Naive thymus-derived CD4-positive, alpha-beta T cell (primary cell): Measurements from ENCODE around the gene SYNDIG1. TPM values are rescaled to one million over a fixed set of nuclear protein-coding genes. Genes with fewer than 3 reads are reported as not detected.

Experiments used
- ATAC-seq: fragments of 150-1000 bp; cut with Tn5 transposase; 2 replicates; pipeline ENCODE4 v1.10.0; 2021; ENCODE audit warnings: mild to moderate bottlenecking, moderate library complexity
- CTCF ChIA-PET: fragments of 350-600 bp; sonication (Branson Sonifier 250); formaldehyde crosslinking; loops from one replicate; lab custom pipeline; 2021; ENCODE audit warnings: antibody characterized with exemption; lab: Charles Lee
- POLR2A ChIA-PET: fragments of 350-600 bp; sonication (Branson Sonifier 250); formaldehyde crosslinking; loops from one replicate; lab custom pipeline; 2021; ENCODE audit warnings: antibody characterized with exemption, inconsistent platforms; lab: Charles Lee
- DNase-seq, 9 donors: peaks; one replicate each; pipeline versions ENCODE4 v3.0.0 to v3.0.0-alpha.2; 2020 to 2022; ENCODE audit warnings: mixed read lengths in 1 of 9
- H3K27ac ChIP-seq: one replicate; pipeline ENCODE4 v1.7.0; 2013; ENCODE audit warnings: mild to moderate bottlenecking, low read depth, low read length, moderate library complexity
- H3K27me3 ChIP-seq, 2 donors: one replicate each; pipeline ENCODE4 v1.7.0; 2013; ENCODE audit warnings: low read length in 2 of 2, mild to moderate bottlenecking in 2 of 2, moderate library complexity in 2 of 2; ENCODE audit not compliant: control insufficient read depth in 2 of 2, insufficient read depth in 2 of 2
- H3K36me3 ChIP-seq, 3 experiments: 1 replicate in 2 of 3; 2 replicates in 1 of 3; pipeline ENCODE4 v1.7.0; 2013; ENCODE audit warnings: low read length in 3 of 3, mild to moderate bottlenecking in 3 of 3, moderate library complexity in 1 of 3; ENCODE audit not compliant: insufficient read depth in 3 of 3, control insufficient read depth in 2 of 3
- H3K4me1 ChIP-seq, 2 donors: one replicate each; pipeline ENCODE4 v1.7.0; 2013; ENCODE audit warnings: low read length in 2 of 2, mild to moderate bottlenecking in 2 of 2, moderate library complexity in 1 of 2; ENCODE audit not compliant: control insufficient read depth in 2 of 2, insufficient read depth in 2 of 2
- H3K4me3 ChIP-seq: 2 replicates; pipeline ENCODE4 v1.7.0; 2013; ENCODE audit warnings: mild to moderate bottlenecking, low read length
- H3K9me3 ChIP-seq, 3 experiments: 1 replicate in 2 of 3; 2 replicates in 1 of 3; pipeline ENCODE4 v1.7.0; 2013; ENCODE audit warnings: low read length in 3 of 3; ENCODE audit not compliant: control insufficient read depth in 2 of 3
- H3K27ac Mint-ChIP-seq, 9 donors: one replicate each; pipeline ENCODE4 v1.8.0; 2020 to 2022; ENCODE audit warnings: mixed read lengths in 9 of 9, mild to moderate bottlenecking in 8 of 9, moderate library complexity in 5 of 9, inconsistent platforms in 2 of 9
- H3K27me3 Mint-ChIP-seq, 5 donors: one replicate each; pipeline ENCODE4 v1.8.0; 2021 to 2022; ENCODE audit warnings: mixed read lengths in 5 of 5, mild to moderate bottlenecking in 1 of 5
- H3K36me3 Mint-ChIP-seq, 5 donors: one replicate each; pipeline ENCODE4 v1.8.0; 2020 to 2022; ENCODE audit warnings: mixed read lengths in 5 of 5, mild to moderate bottlenecking in 3 of 5, inconsistent platforms in 1 of 5
- H3K4me1 Mint-ChIP-seq, 7 donors: one replicate each; pipeline ENCODE4 v1.8.0; 2020 to 2022; ENCODE audit warnings: mixed read lengths in 7 of 7, mild to moderate bottlenecking in 3 of 7, inconsistent platforms in 1 of 7
- H3K4me3 Mint-ChIP-seq, 10 donors: one replicate each; pipeline ENCODE4 v1.8.0; 2020 to 2022; ENCODE audit warnings: mild to moderate bottlenecking in 10 of 10, mixed read lengths in 10 of 10, moderate library complexity in 6 of 10, inconsistent platforms in 2 of 10
- H3K9me3 Mint-ChIP-seq, 11 donors: one replicate each; pipeline ENCODE4 v1.8.0; 2020 to 2022; ENCODE audit warnings: mixed read lengths in 11 of 11, mild to moderate bottlenecking in 4 of 11, inconsistent platforms in 1 of 11, moderate library complexity in 1 of 11
- intact Hi-C, 2 donors: fragments of 100-400 bp; cut with micrococcal nuclease; formaldehyde crosslinking; loops; one replicate each; pipeline ENCODE4 v1.15.1; 2023
- polyA plus RNA-seq, 2 donors: library from polyadenylated mRNA; unstranded; fragments of 300-500 nt; fragmentation: Illumina TruSeq; gene quantifications; one replicate each; pipeline ENCODE4 v1.2.3, GENCODE V29; 2021
- total RNA-seq, 6 experiments: library from RNA in 5 of 6; stranded (reverse) in 5 of 6; gene quantifications; 1 replicate in 5 of 6; 2 replicates in 1 of 6; pipeline ENCODE4 v1.2.3 and lab custom pipeline; 2021 to 2026

SYNDIG1 gene
- total and polyA plus RNA-seq, 7 experiments from 2014 or later: not detected

- no peak overlapping the region for H3K4me3 Mint-ChIP-seq
- no peaks in the 10 kb centered on the region for H3K4me1 Mint-ChIP-seq
These were observed 198.4 kb downstream of the SYNDIG1 start for GRCh38 chr20:24667689-24668383.

DNA sequence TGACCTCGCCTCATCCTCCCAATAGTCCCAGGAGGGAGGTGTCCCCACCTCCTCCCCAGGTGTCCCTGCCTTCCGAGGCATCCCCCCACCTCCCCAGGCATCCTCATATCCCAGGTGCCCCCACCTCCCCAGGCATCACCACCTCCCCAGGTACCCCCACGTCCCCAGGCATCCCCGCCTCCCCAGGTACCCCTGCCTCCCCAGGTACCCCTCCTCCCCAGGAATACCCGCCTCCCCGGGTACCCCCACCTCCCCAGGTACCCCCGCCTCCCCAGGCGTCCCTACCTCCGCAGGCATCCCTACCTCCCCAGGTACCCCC is 198.9 kb downstream of the SYNDIG1 start:
- no peak overlapping the region for H3K27ac ChIP-seq
- H3K27me3 Mint-ChIP-seq: peaks cover 0 to 4% (median 0%) of the 10 kb centered on the region in 5 donors
- intact Hi-C loops: no loop called here
- H3K36me3 ChIP-seq: no peaks in the 10 kb centered on the region
- CTCF ChIA-PET: no interaction called here
- H3K9me3 ChIP-seq: no peaks in the 10 kb centered on the region
- no peak overlapping the region for H3K27ac Mint-ChIP-seq
- no peak overlapping the region for H3K4me3 ChIP-seq
- H3K27me3 ChIP-seq: no peaks in the 10 kb centered on the region
- H3K36me3 Mint-ChIP-seq: no peaks in the 10 kb centered on the region
- no peak for DNase-seq
- ATAC-seq: no peak
- H3K9me3 Mint-ChIP-seq: no peaks in the 10 kb centered on the region
- no peaks in the 10 kb centered on the region for H3K4me1 ChIP-seq
- POLR2A ChIA-PET: no interaction called here
- H3K4me3 Mint-ChIP-seq: no peak overlapping the region
- no peaks in the 10 kb centered on the region for H3K4me1 Mint-ChIP-seq

More at GRCh38 chr20:24667689-24668383, 198.4 kb downstream of the SYNDIG1 start:
- Histone ChIP-seq H3K4me3 (no peak overlapping the region), H3K27ac (no peak overlapping the region), H3K36me3 (no peaks in the 10 kb centered on the region), H3K9me3 (no peaks in the 10 kb centered on the region), H3K4me1 (no peaks in the 10 kb centered on the region), H3K27me3 (no peaks in the 10 kb centered on the region)
- ChIA-PET CTCF (no interaction called here), POLR2A (no interaction called here)
- ATAC-seq (no peak), DNase-seq (no peak)
- Mint-ChIP-seq H3K27me3 (peaks cover 0 to 4% (median 0%) of the 10 kb centered on the region in 5 donors), H3K9me3 (no peaks in the 10 kb centered on the region), H3K27ac (no peak overlapping the region), H3K36me3 (no peaks in the 10 kb centered on the region)
- intact Hi-C loops: no loop called here

- H3K36me3 ChIP-seq: no peaks in the 10 kb centered on the region
- no peak overlapping the region for H3K27ac ChIP-seq
- Mint-ChIP-seq H3K27ac (no peak overlapping the region), H3K36me3 (no peaks in the 10 kb centered on the region), H3K4me3 (no peak overlapping the region), H3K4me1 (no peaks in the 10 kb centered on the region), H3K27me3 (peaks cover 0 to 4% (median 0%) of the 10 kb centered on the region in 5 donors), H3K9me3 (no peaks in the 10 kb centered on the region)
- POLR2A ChIA-PET: no interaction called here
- intact Hi-C loops: no loop called here
- H3K4me1 ChIP-seq: no peaks in the 10 kb centered on the region
- H3K9me3 ChIP-seq: no peaks in the 10 kb centered on the region
- no peaks in the 10 kb centered on the region for H3K27me3 ChIP-seq
- no peak for DNase-seq
- no peak overlapping the region for H3K4me3 ChIP-seq
- ATAC-seq: no peak
- CTCF ChIA-PET: no interaction called here
These were observed 199.4 kb downstream of the SYNDIG1 start for GRCh38 chr20:24668791-24669190.

GRCh38 chr20:24669701-24670100 is 200.3 kb downstream of the SYNDIG1 start:
- Mint-ChIP-seq H3K4me3 (no peak overlapping the region), H3K27ac (no peak overlapping the region), H3K9me3 (no peaks in the 10 kb centered on the region), H3K4me1 (no peaks in the 10 kb centered on the region), H3K36me3 (no peaks in the 10 kb centered on the region), H3K27me3 (peaks cover 0 to 2% (median 0%) of the 10 kb centered on the region in 5 donors)
- Histone ChIP-seq H3K9me3 (no peaks in the 10 kb centered on the region), H3K27ac (no peak overlapping the region), H3K4me1 (no peaks in the 10 kb centered on the region), H3K4me3 (no peak overlapping the region), H3K36me3 (no peaks in the 10 kb centered on the region), H3K27me3 (no peaks in the 10 kb centered on the region)
- ATAC-seq (no peak), DNase-seq (no peak)
- POLR2A ChIA-PET: no interaction called here
- intact Hi-C loops: no loop called here
- CTCF ChIA-PET: no interaction called here

DNA sequence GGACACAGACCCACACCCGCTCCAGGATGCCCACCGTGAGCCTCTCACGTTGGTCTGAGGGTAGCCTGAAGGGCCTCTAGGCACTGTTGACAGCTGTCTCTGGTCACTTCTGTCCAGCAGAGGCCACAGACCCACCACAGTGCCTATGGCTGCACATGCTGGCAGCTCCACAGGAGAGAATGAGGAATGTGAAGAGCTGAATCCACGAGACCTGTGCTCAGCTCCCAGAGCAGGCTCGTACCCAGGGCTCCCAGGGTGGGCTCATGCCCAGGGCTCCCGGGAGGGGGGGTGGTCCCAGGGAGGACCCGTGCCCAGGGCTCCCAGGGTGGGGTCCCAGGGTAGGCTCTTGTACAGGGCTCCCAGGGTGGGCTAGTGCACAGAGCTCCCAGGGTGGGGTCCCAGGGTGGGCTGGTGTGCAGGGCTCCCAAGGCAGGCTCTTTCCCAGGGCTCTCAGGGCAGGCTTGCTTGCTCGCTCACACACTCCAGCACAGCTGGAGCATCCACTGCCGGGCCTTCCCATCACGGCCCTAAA is 201.0 kb downstream of the SYNDIG1 start:
- POLR2A ChIA-PET: no interaction called here
- intact Hi-C loops: no loop called here
- Histone ChIP-seq H3K4me3 (no peak overlapping the region), H3K4me1 (no peaks in the 10 kb centered on the region), H3K36me3 (no peaks in the 10 kb centered on the region), H3K9me3 (no peaks in the 10 kb centered on the region), H3K27me3 (no peaks in the 10 kb centered on the region), H3K27ac (no peak overlapping the region)
- ATAC-seq: no peak
- no peak for DNase-seq
- H3K27ac Mint-ChIP-seq: no peak overlapping the region
- no peak overlapping the region for H3K4me3 Mint-ChIP-seq
- H3K27me3 Mint-ChIP-seq: no peaks in the 10 kb centered on the region
- H3K36me3 Mint-ChIP-seq: no peaks in the 10 kb centered on the region
- CTCF ChIA-PET: no interaction called here
- no peaks in the 10 kb centered on the region for H3K9me3 Mint-ChIP-seq
- H3K4me1 Mint-ChIP-seq: no peaks in the 10 kb centered on the region

GRCh38 chr20:24670981-24671380 is 201.6 kb downstream of the SYNDIG1 start:
- no peaks in the 10 kb centered on the region for H3K27me3 Mint-ChIP-seq
- Histone ChIP-seq H3K4me1 (no peaks in the 10 kb centered on the region), H3K36me3 (no peaks in the 10 kb centered on the region), H3K9me3 (no peaks in the 10 kb centered on the region), H3K4me3 (no peak overlapping the region), H3K27ac (no peak overlapping the region), H3K27me3 (no peaks in the 10 kb centered on the region)
- H3K27ac Mint-ChIP-seq: no peak overlapping the region
- H3K4me3 Mint-ChIP-seq: no peak overlapping the region
- CTCF ChIA-PET: no interaction called here
- POLR2A ChIA-PET: no interaction called here
- intact Hi-C loops: no loop called here
- no peaks in the 10 kb centered on the region for H3K36me3 Mint-ChIP-seq
- DNase-seq (no peak), ATAC-seq (no peak)
- H3K4me1 Mint-ChIP-seq: no peaks in the 10 kb centered on the region
- H3K9me3 Mint-ChIP-seq: no peaks in the 10 kb centered on the region

GRCh38 chr20:24672181-24672880 is 202.9 kb downstream of the SYNDIG1 start:
- ATAC-seq (no peak), DNase-seq (no peak)
- Histone ChIP-seq H3K27me3 (no peaks in the 10 kb centered on the region), H3K9me3 (no peaks in the 10 kb centered on the region), H3K4me3 (no peak overlapping the region), H3K36me3 (no peaks in the 10 kb centered on the region), H3K27ac (no peak overlapping the region), H3K4me1 (no peaks in the 10 kb centered on the region)
- H3K9me3 Mint-ChIP-seq: no peaks in the 10 kb centered on the region
- POLR2A ChIA-PET: no interaction called here
- H3K4me3 Mint-ChIP-seq: no peak overlapping the region
- no peak overlapping the region for H3K27ac Mint-ChIP-seq
- H3K36me3 Mint-ChIP-seq: no peaks in the 10 kb centered on the region
- H3K27me3 Mint-ChIP-seq: no peaks in the 10 kb centered on the region
- CTCF ChIA-PET: no interaction called here
- no peaks in the 10 kb centered on the region for H3K4me1 Mint-ChIP-seq
- intact Hi-C loops: no loop called here
